NCI-H774 (cell line): ENCODE measurements around the gene EDDM3A.
"Not testable (repeated sequence)": the region's sequence is repeated elsewhere in the genome, so short reads cannot be mapped to it uniquely, and the experiment has no call there.

ENCODE experiments used
- DNase-seq: peaks from one replicate; lab custom pipeline; 2025; lab: John Stamatoyannopoulos, UW

Gene EDDM3A

DNA sequence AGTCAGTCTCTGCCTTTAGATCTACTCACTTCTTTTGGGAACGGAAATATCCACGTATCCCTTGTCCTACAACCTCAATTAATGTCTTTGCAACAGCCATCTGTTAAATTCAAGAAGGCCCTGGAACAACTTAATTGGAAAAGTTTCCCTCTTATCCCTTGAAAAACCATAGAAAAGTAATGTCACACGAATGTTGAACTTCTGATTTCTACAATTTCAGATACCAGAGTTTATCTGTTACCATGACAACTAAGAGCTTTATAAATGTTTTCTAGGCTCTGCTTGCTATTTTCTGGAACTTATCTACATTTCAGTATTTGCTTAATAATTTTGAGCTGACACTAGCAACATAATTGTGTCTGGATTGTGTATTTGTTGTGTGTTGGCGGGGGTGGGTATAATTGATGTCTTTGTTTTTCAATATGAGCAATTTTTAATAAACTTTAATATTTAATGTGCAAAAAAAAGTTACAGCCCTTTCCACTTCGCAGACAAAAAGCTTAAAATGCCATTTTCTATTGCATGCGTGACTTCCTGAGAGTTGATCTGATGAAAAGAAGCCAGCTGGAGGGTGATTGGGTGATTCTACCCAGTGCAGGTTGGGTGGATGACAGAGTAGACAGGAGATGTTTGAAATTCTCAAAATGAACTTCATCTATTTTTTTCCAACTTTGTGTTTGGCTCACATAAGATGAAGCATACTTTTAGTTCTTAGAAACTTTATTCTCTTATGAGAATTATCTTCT is 11.8 kb upstream of the EDDM3A start:
- no peak for DNase-seq

DNA sequence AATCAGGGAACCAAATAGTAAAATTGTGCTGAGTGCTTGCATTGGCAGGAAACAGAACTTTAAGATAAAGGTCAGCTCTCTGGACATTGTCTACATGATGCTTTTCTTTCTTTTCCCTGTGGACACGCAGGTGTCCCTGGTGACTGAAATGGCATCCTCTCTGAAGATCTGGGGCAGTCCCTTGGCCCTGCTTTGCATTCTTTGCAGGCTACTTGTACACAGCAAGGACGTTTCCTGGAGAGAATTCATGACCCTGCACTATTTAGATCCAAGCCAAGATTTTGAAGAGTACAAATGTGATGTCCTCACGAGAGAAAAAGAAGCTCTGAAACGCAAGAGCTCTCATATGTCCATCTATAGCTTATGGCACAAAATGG is 11.3 kb upstream of the EDDM3A start:
- DNase-seq, result no peak

DNA sequence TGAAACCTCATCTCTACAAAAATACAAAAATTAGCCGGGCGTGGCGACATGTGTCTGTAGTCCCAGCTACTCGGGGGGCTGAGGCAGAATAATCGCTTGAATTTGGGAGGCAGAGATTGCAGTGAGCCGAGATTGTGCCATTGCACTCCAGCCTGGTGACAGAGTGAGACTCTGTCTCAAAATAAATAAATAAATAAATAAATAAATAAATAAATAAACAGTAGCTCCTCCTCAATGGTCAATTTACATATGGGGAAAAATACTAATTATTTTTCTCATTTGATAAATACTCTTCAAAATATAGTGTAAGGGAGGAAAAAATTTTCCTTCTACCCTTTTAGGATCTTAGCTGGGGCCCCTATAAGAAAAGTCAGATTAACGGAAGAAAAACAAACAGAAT is 7.4 kb upstream of the EDDM3A start:
- not testable (repeated sequence) for DNase-seq

DNA sequence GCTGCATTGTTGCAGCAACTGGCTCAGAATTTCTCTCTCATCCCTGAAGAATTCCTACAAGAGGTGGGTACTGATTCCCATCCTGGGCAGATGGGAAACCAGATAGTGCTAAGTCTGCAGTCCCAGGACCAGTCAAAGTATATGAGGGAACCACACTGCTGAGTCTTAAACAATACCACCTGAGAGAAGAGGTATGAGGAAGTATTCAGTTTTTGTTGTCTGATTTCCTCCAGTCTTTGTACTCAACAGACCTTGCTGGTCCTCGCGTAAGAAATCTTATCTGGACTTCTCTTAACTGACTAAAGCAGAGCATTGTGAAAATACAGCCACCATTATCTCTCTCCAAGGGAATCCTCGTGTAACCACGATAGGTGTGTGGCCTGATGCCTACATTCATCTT is 3.6 kb upstream of the EDDM3A start:
- DNase-seq, result no peak

DNA sequence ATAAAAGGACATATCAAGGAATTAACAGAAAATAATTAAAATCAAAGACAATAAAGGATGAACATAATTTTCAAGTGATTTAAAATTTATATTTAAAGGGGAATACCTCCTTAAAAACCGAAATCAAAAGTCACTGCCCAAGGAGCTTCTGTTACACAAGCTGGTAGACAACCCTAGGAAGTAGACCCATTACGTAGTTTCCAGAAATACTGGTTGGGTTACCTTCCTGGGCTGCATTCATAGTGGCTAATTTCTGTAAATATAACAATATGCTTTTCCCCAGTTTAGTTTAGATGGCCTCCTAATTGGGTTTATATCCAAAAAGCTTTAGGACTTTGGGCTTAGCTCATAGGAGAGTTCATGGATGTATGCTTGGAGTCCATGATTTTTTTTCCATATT is 2.1 kb upstream of the EDDM3A start:
- no peak for DNase-seq

DNA sequence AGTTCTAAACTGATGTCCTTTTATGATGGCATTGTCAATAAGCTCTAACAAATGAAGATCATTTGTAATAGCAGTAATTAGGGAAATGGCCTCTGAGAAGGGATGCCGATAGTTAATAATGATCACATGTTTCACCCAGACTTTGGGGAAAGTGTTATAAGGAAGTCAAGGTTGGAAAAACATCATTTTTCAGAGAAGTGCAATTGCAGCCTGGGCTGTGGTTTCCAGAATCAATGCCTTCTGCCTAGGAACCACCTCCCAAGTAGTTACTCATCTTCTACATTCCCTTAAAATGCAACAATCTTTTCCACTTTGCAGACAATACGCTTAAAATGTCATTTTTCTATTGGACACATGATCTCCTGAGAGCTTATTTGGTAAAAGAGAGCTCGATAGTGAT is 879 bp downstream of the EDDM3A start:
- DNase-seq, result no peak

DNA sequence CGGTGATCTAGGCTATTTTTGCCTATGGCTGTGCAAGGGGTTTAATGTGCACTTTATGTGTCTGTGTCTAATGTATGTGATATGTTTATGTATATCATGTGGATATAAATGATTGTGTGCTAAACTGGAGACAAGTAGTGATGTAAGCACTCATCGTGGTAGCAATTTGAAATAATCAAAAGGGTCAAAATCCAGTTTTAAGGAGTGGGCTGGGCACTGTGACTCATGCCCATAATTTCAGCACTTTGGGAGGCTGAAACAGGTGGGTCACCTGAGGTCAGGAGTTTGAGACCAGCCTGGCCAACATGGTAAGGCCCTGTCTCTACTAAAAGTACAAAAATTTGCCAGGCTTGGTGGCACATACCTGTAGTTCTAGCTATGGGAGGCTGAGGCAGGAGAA is 2.8 kb downstream of the EDDM3A start:
- DNase-seq, result no peak

DNA sequence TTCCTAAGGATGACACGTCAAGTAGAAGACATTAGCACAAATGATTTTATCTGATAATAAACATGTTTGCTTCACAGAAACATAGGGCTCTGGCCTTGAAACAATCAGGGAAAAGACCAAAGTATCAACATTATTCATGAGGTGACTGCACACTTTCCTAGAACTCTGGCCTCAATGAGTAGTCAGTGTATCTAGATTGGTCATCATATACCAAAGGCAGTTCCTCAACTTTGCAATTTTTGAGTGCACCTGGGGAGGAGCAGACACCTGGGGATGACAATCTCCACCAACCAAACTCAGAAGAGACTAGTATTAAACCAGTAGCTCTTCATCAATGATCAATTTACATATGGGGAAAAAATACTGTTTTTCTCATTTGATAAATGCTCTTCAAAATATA is 4.5 kb downstream of the EDDM3A start:
- DNase-seq, result no peak

DNA sequence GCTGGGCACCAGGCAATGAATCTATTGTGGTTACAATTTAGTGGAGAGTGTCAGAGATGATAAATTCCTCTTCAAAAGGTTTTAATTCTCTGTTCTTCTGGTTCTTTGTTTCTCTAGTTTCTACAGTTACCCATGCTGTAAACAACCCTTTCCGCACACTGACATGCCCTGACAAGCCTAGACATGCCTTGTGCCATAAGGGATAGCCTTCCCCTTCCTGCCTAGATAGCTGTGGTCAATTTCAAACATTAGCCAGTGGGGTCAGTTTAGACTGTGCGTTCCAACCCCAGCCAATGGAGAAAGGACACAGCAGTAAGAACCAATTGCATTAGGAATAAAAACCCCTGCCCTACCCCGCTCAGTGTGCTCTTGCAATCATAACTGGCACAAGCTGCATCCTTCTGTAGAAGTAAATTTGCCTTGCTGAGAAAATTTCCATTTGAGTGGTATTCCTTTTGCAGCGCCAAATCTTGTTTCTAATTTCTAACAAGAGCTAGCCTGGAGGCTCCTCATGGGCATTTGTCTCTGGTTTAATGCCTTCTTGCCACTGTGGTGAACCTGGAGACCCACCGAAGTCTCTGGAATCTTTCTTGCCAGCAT is 6.4 kb downstream of the EDDM3A start:
- no peak for DNase-seq

DNA sequence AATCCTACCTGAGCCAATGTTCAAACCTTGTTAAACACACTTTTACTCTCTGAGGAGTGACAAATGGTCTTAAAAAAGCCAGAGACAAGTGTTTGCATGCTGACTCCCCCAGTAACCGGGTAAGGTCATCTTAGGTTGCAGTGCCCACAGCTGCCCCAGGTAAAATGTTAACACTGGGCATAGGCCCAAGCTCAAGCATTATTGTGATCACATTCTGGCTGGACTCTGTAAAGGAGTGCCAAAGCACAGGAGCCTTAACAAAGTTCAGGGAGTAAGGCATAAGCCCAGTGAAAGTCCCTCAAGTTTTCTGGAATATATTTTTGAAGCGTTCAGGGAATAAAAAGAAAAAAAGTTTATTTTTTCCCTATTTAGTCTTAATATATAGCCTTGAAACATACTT is 8.6 kb downstream of the EDDM3A start:
- no peak for DNase-seq

DNA sequence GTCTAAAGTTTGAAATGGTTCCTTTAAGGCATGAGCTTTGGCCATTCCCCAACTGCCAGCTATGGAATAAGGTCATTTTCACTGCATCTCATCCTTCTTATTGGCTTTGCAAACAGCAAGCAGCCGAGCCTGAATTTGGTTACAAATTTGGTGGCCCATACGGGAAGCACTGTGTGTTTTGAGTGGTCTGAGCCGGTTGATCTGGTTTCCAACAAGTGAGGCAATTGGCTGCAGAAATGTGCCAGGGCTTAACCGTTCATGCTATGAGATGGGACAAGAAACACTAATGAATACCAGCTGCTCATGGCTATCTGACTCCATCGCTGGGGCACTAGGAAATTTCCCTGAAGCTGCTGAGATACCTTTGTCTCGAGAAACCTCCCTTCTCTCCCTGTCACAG is 9.3 kb downstream of the EDDM3A start:
- no peak for DNase-seq

DNA sequence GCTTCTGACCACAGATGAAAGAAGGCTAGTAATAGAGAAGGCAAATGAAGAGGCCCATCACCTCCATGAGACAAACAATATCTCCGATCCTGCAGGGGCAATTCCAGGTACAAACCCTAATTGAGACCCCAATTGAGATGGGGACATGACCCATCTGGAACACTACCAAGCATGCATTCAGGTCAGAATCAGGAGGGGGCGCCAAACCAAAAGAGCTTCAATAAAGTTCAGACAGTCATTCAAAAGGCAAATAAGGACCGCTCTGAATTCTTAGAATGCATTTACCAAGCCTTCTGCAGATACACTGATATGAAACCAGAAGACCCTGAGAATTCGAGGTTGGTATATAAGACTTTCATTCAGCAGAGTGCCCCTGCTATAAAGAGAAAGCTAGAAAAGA is 12.3 kb downstream of the EDDM3A start:
- no peak for DNase-seq

DNA sequence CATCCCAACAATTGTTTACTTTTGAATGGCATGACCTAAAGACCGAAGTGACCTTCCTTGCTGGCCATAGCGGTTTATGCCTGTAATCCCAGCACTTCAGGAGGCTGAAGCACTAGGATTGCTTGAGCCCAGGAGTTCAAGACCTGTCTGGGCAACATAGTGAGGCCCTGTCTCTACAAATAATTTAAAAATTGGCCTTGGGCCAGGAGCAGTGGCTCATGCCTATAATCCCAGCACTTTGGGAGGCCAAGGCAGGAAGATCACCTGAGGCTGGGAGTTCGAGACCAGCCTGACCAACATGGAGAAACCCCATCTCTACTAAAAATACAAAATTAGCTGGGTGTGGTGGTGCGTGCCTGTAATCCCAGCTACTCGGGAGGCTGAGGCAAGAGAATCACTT is 13.8 kb downstream of the EDDM3A start:
- DNase-seq, result not testable (repeated sequence)

DNA sequence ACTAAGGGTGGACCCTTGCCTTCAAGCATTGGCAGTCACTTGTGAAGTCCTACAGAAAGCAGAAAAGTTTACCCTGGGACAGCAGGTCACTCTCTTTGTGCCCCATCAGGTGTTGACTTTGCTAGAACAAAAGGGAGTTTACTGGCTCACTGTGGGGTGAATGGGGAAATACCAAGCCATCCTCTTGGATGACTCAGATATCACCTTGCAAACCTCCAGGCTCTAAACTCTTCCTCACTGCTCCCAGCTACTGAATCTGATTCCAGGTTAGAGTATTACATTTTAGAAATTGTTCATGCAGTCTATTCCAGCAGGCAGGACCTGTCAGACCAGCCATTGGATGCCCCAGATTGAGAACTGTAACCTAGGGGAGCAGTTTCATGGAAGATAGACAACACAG is 15.3 kb downstream of the EDDM3A start:
- DNase-seq, result no peak

DNA sequence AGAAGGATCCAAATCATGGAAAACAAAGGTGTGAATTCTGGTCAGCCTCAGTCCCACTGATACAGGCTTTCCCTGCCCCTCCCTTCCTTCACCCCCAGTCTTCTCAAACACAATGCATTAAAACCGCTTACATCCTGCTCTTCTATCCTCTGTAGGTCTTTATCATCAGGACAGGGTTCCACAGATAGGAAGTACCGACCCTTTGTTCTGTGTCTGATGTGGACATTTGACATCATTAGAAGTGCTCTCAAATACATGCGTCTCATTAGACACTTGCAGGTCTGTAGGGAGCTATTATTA is 22.9 kb downstream of the EDDM3A start:
- no peak for DNase-seq

DNA sequence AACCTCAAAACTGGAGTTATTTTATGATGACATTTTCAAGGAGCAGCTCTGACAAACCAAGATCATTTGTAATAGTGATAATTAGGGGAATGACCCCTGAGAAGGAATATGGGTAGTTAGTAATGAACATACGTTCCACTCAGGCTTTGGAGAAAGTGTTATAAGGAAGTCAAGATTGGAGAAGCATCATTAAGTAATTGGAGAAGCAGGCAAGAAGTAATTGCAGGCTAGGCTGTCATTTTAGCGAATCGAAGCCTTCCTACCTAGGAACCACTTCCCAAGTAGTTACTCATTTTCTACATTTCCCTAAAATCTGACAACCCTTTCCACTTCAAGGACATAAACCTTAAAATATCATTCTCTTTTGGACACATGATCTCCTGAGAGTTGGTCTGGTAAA is 23.7 kb downstream of the EDDM3A start:
- no peak for DNase-seq

DNA sequence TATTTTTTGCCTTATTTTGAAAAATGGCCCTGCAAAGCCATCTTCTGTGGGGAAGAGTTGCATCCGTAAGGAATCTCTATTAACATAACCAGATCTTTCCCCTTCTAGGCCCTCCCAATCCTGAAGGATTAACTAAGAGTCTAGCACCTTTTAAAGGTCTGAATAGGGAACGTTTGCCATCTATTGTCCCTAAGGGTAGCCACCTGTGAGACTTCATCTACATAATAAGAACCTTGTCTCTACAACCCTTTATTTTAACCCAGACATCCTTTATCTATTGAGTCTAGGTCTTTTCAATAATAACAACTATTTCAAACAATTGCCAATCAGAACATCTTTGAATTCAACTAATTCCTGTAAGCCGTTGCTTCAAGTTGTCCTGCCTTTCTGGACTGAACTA is 27.0 kb downstream of the EDDM3A start:
- DNase-seq, result no peak

DNA sequence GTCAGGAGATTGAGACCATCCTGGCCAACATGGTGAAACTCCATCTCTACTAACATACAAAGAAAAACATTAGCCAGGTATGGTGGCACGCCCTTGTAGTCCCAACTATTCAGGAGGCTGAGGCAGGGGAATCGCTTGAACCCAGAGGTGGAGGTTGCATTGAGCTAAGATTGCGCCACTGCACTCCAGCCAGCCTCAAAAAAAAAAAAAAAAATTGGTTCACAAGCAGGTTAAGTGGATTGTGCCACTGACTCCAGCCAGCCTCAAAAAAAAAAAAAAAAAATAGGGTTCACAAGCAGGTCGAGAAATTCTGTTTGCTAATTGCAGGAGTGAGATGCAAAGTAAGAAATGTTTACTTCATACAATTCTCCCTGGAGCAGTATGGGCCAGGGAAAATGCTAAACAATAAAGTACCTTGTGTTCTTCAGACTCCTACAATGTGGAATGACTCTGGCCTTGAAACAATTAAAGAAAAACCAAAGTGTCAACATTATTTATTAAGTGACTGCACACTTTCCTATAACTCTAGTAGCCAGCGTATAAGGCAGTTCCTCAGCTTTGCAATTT is 28.7 kb downstream of the EDDM3A start:
- no peak for DNase-seq

DNA sequence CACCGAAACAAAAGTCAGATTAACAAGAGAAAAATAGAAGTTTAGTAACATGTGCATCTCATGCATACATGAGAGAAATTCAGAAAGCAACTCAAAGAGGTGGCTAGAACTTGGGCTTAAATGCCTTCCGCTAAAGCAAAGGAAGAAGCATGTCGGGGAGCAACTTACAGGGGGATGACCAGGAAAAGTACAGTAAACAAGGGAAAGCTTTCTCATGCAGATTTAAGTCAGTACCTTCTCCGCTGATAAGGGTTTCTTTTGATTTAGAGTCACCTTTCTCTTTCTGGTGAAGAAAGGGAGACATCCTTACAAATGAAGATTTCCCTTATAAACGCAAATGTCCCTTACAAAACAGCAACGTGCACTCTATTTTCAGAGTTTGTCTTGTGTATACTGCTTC is 29.4 kb downstream of the EDDM3A start:
- DNase-seq, result no peak

DNA sequence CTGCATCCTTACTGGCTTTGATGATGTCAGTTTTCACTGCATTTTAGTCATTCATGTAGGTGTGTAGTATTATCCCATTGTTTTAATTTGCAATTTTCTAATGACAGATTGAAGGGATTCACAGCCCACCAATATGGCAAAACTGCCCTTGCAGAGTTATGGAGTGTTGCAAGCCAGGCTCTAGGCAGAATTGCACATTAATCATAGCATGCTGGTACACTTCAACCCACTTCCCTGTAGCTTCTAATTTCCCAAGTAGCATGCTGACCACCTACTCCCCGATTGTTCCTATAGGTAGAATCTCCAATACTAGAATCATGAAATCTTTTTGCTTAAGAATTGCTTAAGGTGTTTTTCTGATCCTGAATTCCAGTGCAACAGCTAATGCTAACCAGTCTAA is 30.2 kb downstream of the EDDM3A start:
- DNase-seq, result no peak

DNA sequence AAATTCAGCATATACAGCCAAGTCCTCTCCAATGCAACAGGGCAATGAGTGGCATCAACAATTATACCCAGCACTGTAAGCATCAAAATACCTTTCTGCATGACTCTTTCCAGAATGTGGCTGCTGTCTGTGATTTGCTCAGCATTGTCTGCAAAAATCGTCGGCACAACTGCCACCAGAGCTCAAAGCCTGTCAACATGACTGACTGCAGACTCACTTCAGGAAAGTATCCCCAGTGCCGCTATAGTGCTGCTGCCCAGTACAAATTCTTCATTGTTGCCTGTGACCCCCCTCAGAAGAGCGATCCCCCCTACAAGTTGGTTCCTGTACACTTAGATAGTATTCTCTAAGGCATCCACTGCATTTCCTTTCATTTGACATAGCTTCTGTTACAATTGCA is 36.1 kb downstream of the EDDM3A start:
- DNase-seq, result no peak

DNA sequence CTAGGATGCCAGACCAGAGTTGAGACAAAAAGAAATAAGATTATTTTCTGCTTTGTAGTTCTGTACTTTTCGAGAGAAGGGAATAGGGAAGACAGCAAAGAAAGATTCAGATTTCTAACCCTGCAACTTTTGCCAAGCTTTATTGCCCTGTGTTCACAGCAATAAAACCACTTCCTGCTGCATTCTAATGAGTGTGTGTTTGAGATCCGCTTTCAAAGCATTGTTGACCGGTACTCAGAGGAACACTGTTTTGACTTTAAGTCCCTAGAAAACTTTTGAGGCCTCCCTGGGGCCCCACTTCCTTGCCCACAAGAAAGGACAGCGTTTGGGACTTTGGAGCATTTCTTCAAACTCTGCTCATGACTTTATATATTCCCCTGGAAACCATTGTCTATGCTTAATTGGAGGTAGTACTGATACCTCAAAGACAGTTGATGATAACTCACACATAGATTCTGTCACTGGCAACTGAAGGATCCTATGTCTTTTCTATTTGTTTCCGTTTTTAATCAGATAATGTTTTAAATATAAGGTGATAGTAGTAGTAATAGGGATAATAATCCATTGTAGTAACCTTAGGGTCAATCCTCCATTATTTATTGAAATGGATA is 36.7 kb downstream of the EDDM3A start:
- no peak for DNase-seq

DNA sequence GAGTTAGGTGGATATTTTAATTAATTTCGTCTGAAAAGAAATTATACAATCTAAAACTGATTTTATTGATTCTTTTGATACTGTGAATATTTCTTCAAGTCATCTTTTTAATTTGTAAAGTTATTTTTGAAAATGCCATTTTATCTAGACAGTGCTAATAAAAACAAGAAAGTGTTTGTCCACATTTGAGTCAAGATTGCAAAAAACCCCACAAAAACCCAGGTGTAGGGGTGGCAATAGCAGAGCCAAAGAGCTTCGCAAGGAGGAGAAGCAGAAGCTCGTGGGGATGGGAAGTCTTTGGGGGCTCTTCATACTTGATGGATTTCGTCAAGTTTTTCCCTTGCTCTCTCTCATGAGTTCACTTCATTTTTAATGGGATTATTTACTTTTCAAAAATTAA is 41.3 kb downstream of the EDDM3A start:
- no peak for DNase-seq
